K562 (cell line): ENCODE data around the gene NDUFAF4. TPM values are rescaled to one million over a fixed set of nuclear protein-coding genes. Genes with fewer than 3 reads are reported as not detected.

Experiments
- CBX3 ChIP-seq, 2 experiments: IDR thresholded peaks; 1 replicate in 1 of 2; 2 replicates in 1 of 2; pipeline ENCODE4 v1.6.1; 2012; ENCODE audit warnings: inconsistent platforms in 2 of 2, low read length in 2 of 2, borderline replicate concordance in 1 of 2, control low read depth in 1 of 2
- FOXK1 ChIP-seq: sonication (generic); formaldehyde crosslinking; IDR thresholded peaks from 2 replicates; pipeline ENCODE4 v1.8.0; 2022; ENCODE audit warnings: missing genetic modification reagents, mild to moderate bottlenecking, borderline replicate concordance
- GABPA ChIP-seq: fragments of 200-800 bp; sonication (Bioruptor generic); conservative IDR thresholded peaks from 2 replicates; pipeline ENCODE4 v1.6.1; 2016; ENCODE audit warnings: low read depth, missing genetic modification characterization, missing compliant biosample characterization
- HNRNPLL ChIP-seq: fragments of 200-400 bp; formaldehyde crosslinking; IDR thresholded peaks from 2 replicates; pipeline ENCODE4 v1.6.1; 2017; ENCODE audit warnings: low read length, low read depth, mild to moderate bottlenecking; ENCODE audit not compliant: poor library complexity, severe bottlenecking
- NFE2L1 ChIP-seq: fragments of 450-650 bp; IDR thresholded peaks from 2 replicates; pipeline ENCODE4 v1.6.1; 2016; ENCODE audit warnings: missing genetic modification characterization, low read depth, mild to moderate bottlenecking, missing compliant biosample characterization, moderate library complexity, borderline replicate concordance
- RAD21 ChIP-seq, 2 experiments: fragments of 250-450 bp in 1 of 2; fragments of 450-650 bp in 1 of 2; sonication (Bioruptor Pico) in 1 of 2; formaldehyde crosslinking in 1 of 2; IDR thresholded peaks in 1 of 2; conservative IDR thresholded peaks in 1 of 2; 2 replicates each; pipeline versions ENCODE4 v1.4.0 to v1.8.0; 2020 to 2022; ENCODE audit warnings: mild to moderate bottlenecking in 2 of 2, moderate library complexity in 1 of 2
- RBBP5 ChIP-seq: fragments of 200-600 bp; sonication (generic); IDR thresholded peaks from 2 replicates; pipeline ENCODE4 v1.6.1; 2012; ENCODE audit warnings: borderline replicate concordance, mild to moderate bottlenecking, low read length, control low read depth, inconsistent platforms; ENCODE audit not compliant: insufficient read depth, poor library complexity, severe bottlenecking
- RBM25 ChIP-seq: fragments of 200-400 bp; formaldehyde crosslinking; IDR thresholded peaks from 2 replicates; pipeline ENCODE4 v1.6.1; 2018; ENCODE audit warnings: low read length, low read depth, moderate library complexity; ENCODE audit not compliant: severe bottlenecking
- TFAP4 ChIP-seq: sonication (generic); formaldehyde crosslinking; IDR thresholded peaks from 2 replicates; pipeline ENCODE4 v1.8.0; 2022; ENCODE audit warnings: missing genetic modification reagents, mild to moderate bottlenecking, moderate library complexity, borderline replicate concordance
- YY1 ChIP-seq, 3 experiments: IDR thresholded peaks; 2 replicates each; pipeline ENCODE4 v1.6.1; 2011; ENCODE audit warnings: low read length in 2 of 3, mild to moderate bottlenecking in 2 of 3, moderate library complexity in 2 of 3, borderline replicate concordance in 1 of 3, control low read depth in 1 of 3, low read depth in 1 of 3; ENCODE audit not compliant: insufficient read depth in 3 of 3, insufficient replicate concordance in 2 of 3, control insufficient read depth in 1 of 3, insufficient read length in 1 of 3; ENCODE audit errors: extremely low read depth in 1 of 3
- ZNF316 ChIP-seq: fragments of 450-650 bp; IDR thresholded peaks from 2 replicates; pipeline ENCODE4 v1.6.1; 2016
- polyA plus RNA-seq, 8 experiments: library from polyadenylated mRNA; depleted of rRNA in 4 of 8; stranded (reverse) in 5 of 8; unstranded in 3 of 8; fragments of >200 nt; fragmentation: Nextera tagmentation in 2 of 8; fragmentation: Illumina TruSeq in 1 of 8; extraction: Ambion mirVana in 2 of 8; extraction: Trizol in 1 of 8; gene quantifications; 2 replicates each; pipeline versions ENCODE4 v1.2.1 to v1.2.3, GENCODE V29; 2011 to 2014; ENCODE audit warnings: inconsistent platforms in 1 of 8, missing spikeins in 1 of 8
- total RNA-seq, 7 experiments: library from RNA; depleted of rRNA in 6 of 7; stranded (reverse); fragments of >200 nt in 6 of 7; fragmentation: Illumina TruSeq in 2 of 7; extraction: Trizol in 2 of 7; gene quantifications; 2 replicates each; pipeline versions ENCODE4 v1.2.1 to v1.2.3, GENCODE V29; 2011 to 2021; ENCODE audit warnings: low replicate concordance in 1 of 7
- TF ChIP-seq, protein P1 (sequence below): IDR thresholded peaks from 2 replicates; pipeline ENCODE4 v1.6.1; 2012; ENCODE audit warnings: low read depth, low read length, improper control_type of control experiment, borderline replicate concordance
- TF ChIP-seq, protein P2 (sequence below), 3 experiments: fragments of 200-800 bp in 1 of 3; fragments of 250-450 bp in 1 of 3; fragments of 450-650 bp in 1 of 3; sonication (Bioruptor Pico) in 1 of 3; sonication (Bioruptor generic) in 1 of 3; formaldehyde crosslinking in 1 of 3; IDR thresholded peaks; 2 replicates each; pipeline versions ENCODE4 v1.6.1 to v1.8.0; 2016 to 2022; ENCODE audit warnings: mild to moderate bottlenecking in 2 of 3, missing genetic modification characterization in 2 of 3, missing compliant biosample characterization in 1 of 3, moderate library complexity in 1 of 3
- TF ChIP-seq, protein P3 (sequence below): sonication (generic); formaldehyde crosslinking; IDR thresholded peaks from 2 replicates; pipeline ENCODE4 v1.8.1; 2023; ENCODE audit warnings: mild to moderate bottlenecking, missing genetic modification reagents

Gene NDUFAF4
- total and polyA plus RNA-seq, 9 of the 15 experiments (the other 6 are each of a cell fraction or from before 2014, with no cell fraction given) = 45.0 to 418 (median 136) TPM

DNA sequence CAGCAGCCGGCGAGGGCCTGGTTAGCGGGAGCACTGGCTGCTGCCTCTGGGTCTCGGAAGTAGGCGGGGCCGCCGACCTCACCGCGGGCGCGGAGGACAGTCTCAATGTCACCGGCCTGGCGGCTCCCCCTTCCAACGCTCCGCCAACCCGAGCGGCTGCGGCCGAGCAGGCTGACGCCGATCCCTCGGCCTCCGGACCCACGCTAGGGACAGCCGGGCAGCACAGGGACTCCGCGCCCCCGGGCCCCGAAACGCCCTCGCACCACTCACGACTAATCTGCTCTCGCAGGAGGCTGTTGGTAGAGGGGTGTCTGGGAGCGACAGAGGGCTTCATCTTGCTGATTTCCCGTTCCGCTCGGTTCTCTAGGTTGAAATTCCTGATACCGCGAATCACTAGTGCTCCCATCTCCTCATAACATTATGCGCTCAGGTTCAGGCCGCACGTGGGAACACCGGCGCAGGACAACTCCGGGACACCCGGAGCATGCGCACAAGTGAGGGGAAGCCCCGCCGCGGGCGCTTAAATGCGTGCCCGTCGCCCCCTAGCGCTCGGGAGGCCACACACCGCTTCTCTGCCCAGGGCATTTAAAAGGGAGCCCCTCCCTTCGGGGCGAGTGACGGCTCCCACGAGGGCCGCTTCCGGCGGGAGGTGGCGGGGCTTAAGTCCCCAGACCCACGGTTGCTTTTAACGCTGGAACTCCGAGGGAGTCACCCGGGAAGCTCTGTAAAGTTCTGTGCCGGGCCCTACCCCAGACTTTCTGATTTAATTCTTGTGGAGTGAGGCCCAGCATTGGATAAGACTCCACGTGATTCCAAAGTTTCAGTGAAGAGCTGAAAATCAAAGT is at the start of gene NDUFAF4 (continued):
- TF ChIP-seq, protein P1, sequence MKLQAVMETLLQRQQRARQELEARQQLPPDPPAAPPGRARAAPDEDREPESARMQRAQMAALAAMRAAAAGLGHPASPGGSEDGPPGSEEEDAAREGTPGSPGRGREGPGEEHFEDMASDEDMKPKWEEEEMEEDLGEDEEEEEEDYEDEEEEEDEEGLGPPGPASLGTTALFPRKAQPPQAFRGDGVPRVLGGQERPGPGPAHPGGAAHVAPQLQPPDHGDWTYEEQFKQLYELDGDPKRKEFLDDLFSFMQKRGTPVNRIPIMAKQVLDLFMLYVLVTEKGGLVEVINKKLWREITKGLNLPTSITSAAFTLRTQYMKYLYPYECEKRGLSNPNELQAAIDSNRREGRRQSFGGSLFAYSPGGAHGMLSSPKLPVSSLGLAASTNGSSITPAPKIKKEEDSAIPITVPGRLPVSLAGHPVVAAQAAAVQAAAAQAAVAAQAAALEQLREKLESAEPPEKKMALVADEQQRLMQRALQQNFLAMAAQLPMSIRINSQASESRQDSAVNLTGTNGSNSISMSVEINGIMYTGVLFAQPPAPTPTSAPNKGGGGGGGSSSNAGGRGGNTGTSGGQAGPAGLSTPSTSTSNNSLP = no peak
- TF ChIP-seq HNRNPLL = peak; percentile 33
- TF ChIP-seq, protein P2, sequence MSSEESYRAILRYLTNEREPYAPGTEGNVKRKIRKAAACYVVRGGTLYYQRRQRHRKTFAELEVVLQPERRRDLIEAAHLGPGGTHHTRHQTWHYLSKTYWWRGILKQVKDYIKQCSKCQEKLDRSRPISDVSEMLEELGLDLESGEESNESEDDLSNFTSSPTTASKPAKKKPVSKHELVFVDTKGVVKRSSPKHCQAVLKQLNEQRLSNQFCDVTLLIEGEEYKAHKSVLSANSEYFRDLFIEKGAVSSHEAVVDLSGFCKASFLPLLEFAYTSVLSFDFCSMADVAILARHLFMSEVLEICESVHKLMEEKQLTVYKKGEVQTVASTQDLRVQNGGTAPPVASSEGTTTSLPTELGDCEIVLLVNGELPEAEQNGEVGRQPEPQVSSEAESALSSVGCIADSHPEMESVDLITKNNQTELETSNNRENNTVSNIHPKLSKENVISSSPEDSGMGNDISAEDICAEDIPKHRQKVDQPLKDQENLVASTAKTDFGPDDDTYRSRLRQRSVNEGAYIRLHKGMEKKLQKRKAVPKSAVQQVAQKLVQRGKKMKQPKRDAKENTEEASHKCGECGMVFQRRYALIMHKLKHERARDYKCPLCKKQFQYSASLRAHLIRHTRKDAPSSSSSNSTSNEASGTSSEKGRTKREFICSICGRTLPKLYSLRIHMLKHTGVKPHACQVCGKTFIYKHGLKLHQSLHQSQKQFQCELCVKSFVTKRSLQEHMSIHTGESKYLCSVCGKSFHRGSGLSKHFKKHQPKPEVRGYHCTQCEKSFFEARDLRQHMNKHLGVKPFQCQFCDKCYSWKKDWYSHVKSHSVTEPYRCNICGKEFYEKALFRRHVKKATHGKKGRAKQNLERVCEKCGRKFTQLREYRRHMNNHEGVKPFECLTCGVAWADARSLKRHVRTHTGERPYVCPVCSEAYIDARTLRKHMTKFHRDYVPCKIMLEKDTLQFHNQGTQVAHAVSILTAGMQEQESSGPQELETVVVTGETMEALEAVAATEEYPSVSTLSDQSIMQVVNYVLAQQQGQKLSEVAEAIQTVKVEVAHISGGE (CRISPR knock-in tag; IDR thresholded peaks at IDR 0.05) = peak in 1 of 3 experiments; percentile 66; a peak in 1 of 6 replicates
- TF ChIP-seq RAD21 (CRISPR knock-in tag; conservative IDR thresholded peaks at IDR 0.05 in 1 of 2, IDR thresholded peaks at IDR 0.05 in 1 of 2) = peak; percentile 59 to 65
- no peak for TF ChIP-seq NFE2L1 (tag)
- no peak for TF ChIP-seq RBM25
- TF ChIP-seq RBBP5 = peak; percentile 89
- TF ChIP-seq, protein P3, sequence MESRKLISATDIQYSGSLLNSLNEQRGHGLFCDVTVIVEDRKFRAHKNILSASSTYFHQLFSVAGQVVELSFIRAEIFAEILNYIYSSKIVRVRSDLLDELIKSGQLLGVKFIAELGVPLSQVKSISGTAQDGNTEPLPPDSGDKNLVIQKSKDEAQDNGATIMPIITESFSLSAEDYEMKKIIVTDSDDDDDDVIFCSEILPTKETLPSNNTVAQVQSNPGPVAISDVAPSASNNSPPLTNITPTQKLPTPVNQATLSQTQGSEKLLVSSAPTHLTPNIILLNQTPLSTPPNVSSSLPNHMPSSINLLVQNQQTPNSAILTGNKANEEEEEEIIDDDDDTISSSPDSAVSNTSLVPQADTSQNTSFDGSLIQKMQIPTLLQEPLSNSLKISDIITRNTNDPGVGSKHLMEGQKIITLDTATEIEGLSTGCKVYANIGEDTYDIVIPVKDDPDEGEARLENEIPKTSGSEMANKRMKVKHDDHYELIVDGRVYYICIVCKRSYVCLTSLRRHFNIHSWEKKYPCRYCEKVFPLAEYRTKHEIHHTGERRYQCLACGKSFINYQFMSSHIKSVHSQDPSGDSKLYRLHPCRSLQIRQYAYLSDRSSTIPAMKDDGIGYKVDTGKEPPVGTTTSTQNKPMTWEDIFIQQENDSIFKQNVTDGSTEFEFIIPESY (CRISPR knock-in tag) = peak; percentile 67; the same call in 1 of the 2 replicates
- peak in 1 of 3 experiments; percentile 61 for TF ChIP-seq YY1 (IDR thresholded peaks at IDR 0.05; ENCODE audit: borderline replicate concordance in 1 of 3, control insufficient read depth in 1 of 3, extremely low read depth in 1 of 3, insufficient read depth in 3 of 3, insufficient read length in 1 of 3, insufficient replicate concordance in 2 of 3, low read depth in 1 of 3, low read length in 2 of 3)
- 0 out of 2 replicates have a peak, but pooled peaks have one; percentile 1 for TF ChIP-seq ZNF316
- TF ChIP-seq TFAP4 (CRISPR knock-in tag) = peak; percentile 75; the same call in 1 of the 2 replicates
- TF ChIP-seq FOXK1 (CRISPR knock-in tag) = no peak
- peak in 1 of 2 experiments; percentile 47; a peak in 1 of 3 replicates for TF ChIP-seq CBX3 (IDR thresholded peaks at IDR 0.05; ENCODE audit: borderline replicate concordance in 1 of 2, low read length in 2 of 2)
- peak; percentile 84 for TF ChIP-seq GABPA (tag)
